HL-60 (cell line): ENCODE measurements around the gene ABHD10.

Experiments
- DNase-seq, 2 experiments: peaks; one replicate each; pipeline ENCODE4 v3.0.0-alpha.2; 2010 to 2020; ENCODE audit warnings: low read depth in 1 of 2, low spot score in 1 of 2
- H3K27ac ChIP-seq: fragments of 250-450 bp; sonication (Bioruptor Pico); replicated peaks from 2 replicates; pipeline ENCODE4 v1.5.1; 2020; ENCODE audit warnings: mild to moderate bottlenecking, moderate library complexity
- H3K27me3 ChIP-seq: fragments of 250-450 bp; sonication (Bioruptor Pico); 2 replicates; pipeline ENCODE4 v1.5.1; 2021; ENCODE audit warnings: mild to moderate bottlenecking, moderate library complexity; ENCODE audit not compliant: insufficient read depth, poor library complexity, severe bottlenecking
- H3K4me3 ChIP-seq: replicated peaks from 2 replicates; pipeline ENCODE4 v1.5.1; 2011; ENCODE audit warnings: mild to moderate bottlenecking, control low read depth, low read length; ENCODE audit not compliant: insufficient read depth
- CTCF ChIP-seq: IDR thresholded peaks from one replicate; pipeline ENCODE4 v1.5.1; 2011; ENCODE audit warnings: low read length, control low read depth, inconsistent platforms; ENCODE audit not compliant: insufficient read depth
- GABPA ChIP-seq: IDR thresholded peaks from 2 replicates; pipeline ENCODE4 v1.6.1; 2012; ENCODE audit warnings: low read depth
- POLR2AphosphoS5 ChIP-seq: IDR thresholded peaks from 2 replicates; pipeline ENCODE4 v1.6.1; 2012; ENCODE audit warnings: low read depth
- SPI1 ChIP-seq: IDR thresholded peaks from 2 replicates; pipeline ENCODE4 v1.6.1; 2012; ENCODE audit warnings: low read depth, mild to moderate bottlenecking, borderline replicate concordance
- TF ChIP-seq, protein P1 (sequence below): IDR thresholded peaks from 2 replicates; pipeline ENCODE4 v1.6.1; 2012; ENCODE audit warnings: low read depth; ENCODE audit not compliant: insufficient replicate concordance

Gene ABHD10

GRCh38 chr3:111936191-111936841, 42.5 kb upstream of the ABHD10 start:
- H3K27ac ChIP-seq = no peak overlapping the region
- H3K27me3 ChIP-seq = peaks cover 3% of the 10 kb centered on the region
- TF ChIP-seq, protein P1, sequence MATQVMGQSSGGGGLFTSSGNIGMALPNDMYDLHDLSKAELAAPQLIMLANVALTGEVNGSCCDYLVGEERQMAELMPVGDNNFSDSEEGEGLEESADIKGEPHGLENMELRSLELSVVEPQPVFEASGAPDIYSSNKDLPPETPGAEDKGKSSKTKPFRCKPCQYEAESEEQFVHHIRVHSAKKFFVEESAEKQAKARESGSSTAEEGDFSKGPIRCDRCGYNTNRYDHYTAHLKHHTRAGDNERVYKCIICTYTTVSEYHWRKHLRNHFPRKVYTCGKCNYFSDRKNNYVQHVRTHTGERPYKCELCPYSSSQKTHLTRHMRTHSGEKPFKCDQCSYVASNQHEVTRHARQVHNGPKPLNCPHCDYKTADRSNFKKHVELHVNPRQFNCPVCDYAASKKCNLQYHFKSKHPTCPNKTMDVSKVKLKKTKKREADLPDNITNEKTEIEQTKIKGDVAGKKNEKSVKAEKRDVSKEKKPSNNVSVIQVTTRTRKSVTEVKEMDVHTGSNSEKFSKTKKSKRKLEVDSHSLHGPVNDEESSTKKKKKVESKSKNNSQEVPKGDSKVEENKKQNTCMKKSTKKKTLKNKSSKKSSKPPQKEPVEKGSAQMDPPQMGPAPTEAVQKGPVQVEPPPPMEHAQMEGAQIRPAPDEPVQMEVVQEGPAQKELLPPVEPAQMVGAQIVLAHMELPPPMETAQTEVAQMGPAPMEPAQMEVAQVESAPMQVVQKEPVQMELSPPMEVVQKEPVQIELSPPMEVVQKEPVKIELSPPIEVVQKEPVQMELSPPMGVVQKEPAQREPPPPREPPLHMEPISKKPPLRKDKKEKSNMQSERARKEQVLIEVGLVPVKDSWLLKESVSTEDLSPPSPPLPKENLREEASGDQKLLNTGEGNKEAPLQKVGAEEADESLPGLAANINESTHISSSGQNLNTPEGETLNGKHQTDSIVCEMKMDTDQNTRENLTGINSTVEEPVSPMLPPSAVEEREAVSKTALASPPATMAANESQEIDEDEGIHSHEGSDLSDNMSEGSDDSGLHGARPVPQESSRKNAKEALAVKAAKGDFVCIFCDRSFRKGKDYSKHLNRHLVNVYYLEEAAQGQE = no peak
- TF ChIP-seq POLR2AphosphoS5 (no peak), CTCF (no peak), GABPA (no peak), SPI1 (no peak)
- DNase-seq = no peak
- H3K4me3 ChIP-seq = no peak overlapping the region

GRCh38 chr3:111936967-111937366, 41.9 kb upstream of the ABHD10 start:
- DNase-seq = no peak
- TF ChIP-seq, protein P1 = no peak
- no peak for TF ChIP-seq GABPA
- no peak for TF ChIP-seq SPI1
- no peak for TF ChIP-seq CTCF
- TF ChIP-seq POLR2AphosphoS5 = no peak
- Histone ChIP-seq H3K27ac (no peak overlapping the region), H3K4me3 (no peak overlapping the region), H3K27me3 (peaks cover 3% of the 10 kb centered on the region)

- H3K27ac ChIP-seq = no peak overlapping the region
- TF ChIP-seq, protein P1 = no peak
- no peak for TF ChIP-seq POLR2AphosphoS5
- TF ChIP-seq SPI1 = no peak
- no peak for TF ChIP-seq CTCF
- no peak for TF ChIP-seq GABPA
Measured at GRCh38 chr3:111937871-111938270, 41.0 kb upstream of the ABHD10 start.

More at GRCh38 chr3:111937871-111938270, 41.0 kb upstream of the ABHD10 start:
- Histone ChIP-seq H3K27me3 (peaks cover 3% of the 10 kb centered on the region), H3K4me3 (no peak overlapping the region)
- no peak for DNase-seq
